ENCODE measurements around the gene KIF6.
A peak's percentile ranks its signal among the peaks of the same experiment; 100 is the strongest.
"Not testable (repeated sequence)": the region's sequence is repeated elsewhere in the genome, so short reads cannot be mapped to it uniquely, and the experiment has no call there.

Gene KIF6

GRCh38 chr6:39546731-39547130 is 178.5 kb downstream of the KIF6 start:
- no peak for DNase-seq

DNA sequence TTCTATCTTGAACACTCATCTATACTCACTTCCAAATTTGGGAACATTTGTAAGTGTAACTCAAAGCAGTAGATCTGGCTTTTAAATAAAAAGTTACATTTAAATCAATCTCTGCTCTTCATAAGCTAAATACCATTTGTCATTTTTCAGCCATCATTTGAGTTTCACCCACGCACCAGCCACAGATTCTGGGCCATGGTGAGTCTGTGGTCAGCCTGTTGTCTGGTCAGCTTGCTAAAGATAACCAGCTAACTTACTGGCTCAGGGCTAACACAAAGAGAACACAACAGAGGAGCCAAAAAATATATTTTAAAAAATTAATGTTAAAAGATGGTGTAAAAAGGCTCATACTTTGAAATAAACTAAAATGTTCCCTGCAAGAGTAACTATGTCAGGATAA is 181.3 kb downstream of the KIF6 start:
- no peak for DNase-seq

- no peak for DNase-seq
These were observed 182.1 kb downstream of the KIF6 start for GRCh38 chr6:39543095-39543494.

DNA sequence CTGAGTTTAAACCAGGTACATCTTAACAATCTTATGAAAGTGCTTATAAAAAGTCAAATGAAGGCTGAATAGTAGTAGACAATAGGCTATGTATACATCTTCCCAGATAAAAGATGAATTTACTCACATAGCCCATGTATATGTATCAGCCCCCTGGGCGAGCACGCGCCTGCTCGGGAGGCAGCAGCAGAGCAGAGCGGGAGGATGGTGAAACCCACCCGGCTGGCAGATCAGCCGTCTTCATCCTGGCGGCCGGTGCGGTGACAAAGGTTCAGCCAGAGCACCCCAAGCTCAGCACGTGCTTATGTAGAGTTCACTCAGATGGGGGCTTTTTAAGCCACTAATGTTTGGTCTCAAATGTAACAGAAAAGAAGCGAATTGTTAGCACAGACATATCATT is 184.8 kb downstream of the KIF6 start:
- no peak for DNase-seq

GRCh38 chr6:39530201-39530759 is 194.9 kb downstream of the KIF6 start:
- DNase-seq, result no peak

DNA sequence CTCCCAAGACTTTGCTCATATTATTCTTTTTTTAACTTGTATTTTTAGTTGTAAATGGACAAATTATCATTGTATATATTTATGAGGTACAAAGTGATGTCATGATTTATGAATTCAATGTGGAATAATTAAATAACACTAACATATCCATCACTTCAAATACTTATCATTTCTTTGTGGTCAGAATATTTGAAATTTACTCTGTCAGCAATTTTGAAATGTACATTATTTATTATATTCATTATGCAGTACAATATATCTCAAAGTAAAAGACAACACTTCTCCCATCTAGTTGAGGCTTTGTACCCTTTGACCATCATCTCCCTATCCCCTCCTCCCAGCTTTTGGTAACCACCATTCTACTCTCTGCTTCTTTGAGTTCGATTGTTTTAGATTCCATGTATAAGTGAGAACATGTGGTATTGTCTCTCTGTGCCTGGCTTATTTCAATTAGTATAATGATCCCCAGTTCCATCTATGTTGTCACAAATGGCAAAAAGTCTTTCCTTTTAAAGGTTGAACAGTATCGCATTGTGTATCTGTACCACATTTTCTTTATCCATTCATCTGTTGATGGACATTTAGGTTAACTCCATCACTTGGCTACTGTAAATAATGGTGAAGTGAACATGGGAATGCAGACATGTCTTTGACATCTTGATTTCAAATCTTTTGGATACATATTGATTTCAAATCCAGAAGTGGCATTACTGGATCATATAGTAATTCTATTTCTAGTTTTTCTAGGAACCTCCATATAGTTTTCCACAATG is 197.2 kb downstream of the KIF6 start:
- DNase-seq, result no peak

DNA sequence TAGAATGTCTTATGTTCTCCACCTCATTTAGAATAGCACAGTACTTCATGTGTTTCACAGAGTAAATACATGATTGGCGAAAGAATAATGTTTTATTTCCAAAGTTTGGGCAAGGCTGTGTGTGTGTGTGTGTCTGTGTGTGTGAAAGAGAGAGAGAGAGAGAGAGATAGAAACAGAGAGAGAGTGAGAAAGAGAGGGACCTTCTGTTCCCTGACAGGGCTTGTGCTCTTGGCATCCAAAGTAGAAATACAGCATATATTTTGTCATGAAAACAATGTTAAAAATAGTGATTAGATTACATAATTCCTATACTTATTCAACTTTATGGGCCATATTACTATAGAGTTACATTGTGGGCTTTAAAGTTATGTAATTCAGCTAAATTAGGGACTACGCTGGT is 201.2 kb downstream of the KIF6 start:
- no peak for DNase-seq

DNA sequence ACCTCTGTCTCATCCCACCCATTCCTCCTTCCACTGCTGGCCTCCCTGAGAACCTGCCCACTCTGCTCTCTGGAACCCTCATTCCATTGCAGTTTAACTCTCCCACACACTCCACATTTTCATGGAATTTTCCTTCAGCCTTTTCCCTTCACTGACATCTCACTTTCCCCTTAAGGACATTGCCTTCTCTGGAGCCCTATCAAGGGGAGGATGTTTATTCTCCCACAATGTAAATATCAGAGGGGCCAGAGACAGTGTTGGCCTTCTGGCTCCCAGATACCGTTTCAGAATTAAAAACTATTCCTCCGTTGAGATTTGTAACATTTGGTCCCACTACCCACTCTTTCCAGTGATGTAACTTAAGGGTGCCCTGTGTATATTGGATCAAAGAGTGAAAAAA is 203.2 kb downstream of the KIF6 start:
- DNase-seq, result no peak

- no peak for DNase-seq
These were observed 204.3 kb downstream of the KIF6 start for GRCh38 chr6:39520916-39521315.

GRCh38 chr6:39520411-39520810 is 204.8 kb downstream of the KIF6 start:
- DNase-seq, result no peak

DNA sequence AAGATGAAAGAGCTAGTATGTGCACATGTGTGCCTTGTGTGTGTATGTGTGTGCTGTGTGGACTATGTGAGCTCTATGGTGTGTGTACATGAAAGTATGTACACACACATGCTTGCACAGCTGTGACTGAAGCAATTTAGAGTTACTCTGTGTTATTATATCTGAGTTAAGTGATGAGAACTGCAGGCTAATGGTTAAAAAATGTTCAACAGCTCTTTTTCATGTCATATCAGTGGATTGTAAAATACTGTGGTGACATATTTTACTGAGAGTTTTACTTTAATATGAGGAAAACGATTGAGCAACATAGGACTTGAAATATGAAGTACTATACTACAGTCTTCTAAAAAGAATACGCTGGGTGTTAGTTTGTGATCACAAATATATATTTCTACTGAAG is 207.0 kb downstream of the KIF6 start:
- DNase-seq, result no peak

DNA sequence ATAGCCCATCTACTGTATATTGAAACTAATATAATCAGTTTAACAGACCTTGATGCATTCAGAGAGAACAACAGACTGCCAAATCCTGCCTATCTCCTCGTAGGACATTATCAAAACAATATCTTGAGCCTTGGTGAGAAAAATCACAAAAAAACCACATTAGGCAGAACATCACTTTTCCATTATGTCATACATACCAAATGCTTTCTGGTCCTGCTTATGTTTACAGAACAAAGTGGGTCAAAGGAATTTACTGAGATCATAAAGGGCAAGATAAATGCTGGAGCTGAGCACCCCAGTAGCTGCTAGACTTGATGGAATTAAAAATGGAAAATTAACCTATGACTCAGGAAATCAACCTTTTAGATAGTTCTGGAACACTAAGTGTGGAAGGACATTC is 207.5 kb downstream of the KIF6 start:
- DNase-seq, result no peak

- no peak for DNase-seq
These were observed 208.7 kb downstream of the KIF6 start for GRCh38 chr6:39516471-39516870.

- no peak for DNase-seq
These were observed 209.7 kb downstream of the KIF6 start for GRCh38 chr6:39515471-39515870.

DNA sequence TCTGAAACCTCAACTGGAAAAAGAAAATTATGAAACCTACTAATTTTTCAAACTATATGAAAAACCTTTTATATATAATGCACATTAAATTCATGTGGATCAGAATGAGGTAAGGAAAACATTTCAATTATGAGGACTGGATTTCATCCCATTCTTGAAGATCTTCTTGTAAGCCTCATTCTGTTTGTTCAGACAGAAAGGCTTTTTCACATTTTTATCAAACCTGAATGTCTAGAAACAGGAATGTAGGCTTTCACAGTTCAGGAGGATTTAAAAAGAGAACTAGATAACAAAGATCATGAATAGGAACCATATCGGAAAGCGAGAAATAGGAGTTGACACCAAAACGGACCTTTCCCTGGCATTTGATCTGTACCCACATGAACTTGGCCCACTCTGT is 210.2 kb downstream of the KIF6 start:
- DNase-seq, result no peak

DNA sequence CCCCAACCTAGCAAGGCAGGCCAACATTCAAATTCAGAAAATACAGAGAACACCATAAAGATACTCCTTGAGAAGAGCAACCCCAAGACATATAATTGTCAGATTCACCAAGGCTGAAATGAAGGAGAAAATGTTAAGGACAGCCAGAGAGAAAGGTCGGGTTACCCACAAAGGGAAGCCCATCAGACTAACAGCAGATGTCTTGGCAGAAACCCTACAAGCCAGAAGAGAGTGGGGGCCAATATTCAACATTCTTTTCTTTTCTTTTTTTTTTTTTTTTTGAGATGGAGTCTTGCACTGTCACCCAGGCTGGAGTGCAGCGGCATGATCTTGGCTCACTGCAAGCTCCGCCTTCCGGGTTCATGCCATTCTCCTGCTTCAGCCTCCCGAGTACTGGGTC is 215.4 kb downstream of the KIF6 start:
- DNase-seq, result not testable (repeated sequence)

DNA sequence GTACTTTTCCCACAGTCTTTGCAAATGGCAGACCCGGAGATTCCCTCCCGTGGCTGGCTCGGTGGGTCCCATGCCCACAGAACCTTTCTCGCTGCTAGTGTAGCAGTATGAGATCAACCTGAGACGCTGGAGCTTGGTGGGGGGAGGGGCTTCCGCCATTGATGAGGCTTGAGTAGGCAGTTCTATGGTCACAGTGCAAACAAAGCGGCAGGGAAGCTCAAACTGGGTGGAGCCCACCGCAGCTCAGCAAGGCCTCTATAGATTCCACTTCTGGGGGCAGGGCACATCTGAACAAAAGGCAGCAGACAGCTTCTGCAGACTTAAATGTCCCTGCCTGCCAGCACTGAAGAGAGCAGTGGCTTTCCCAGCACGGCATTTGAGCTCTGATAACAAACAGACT is 216.7 kb downstream of the KIF6 start:
- DNase-seq, result peak; percentile 39

- no peak for DNase-seq
These were observed 217.7 kb downstream of the KIF6 start for GRCh38 chr6:39507331-39507998.

GRCh38 chr6:39502362-39502955 is 222.7 kb downstream of the KIF6 start:
- not testable (repeated sequence) for DNase-seq

DNA sequence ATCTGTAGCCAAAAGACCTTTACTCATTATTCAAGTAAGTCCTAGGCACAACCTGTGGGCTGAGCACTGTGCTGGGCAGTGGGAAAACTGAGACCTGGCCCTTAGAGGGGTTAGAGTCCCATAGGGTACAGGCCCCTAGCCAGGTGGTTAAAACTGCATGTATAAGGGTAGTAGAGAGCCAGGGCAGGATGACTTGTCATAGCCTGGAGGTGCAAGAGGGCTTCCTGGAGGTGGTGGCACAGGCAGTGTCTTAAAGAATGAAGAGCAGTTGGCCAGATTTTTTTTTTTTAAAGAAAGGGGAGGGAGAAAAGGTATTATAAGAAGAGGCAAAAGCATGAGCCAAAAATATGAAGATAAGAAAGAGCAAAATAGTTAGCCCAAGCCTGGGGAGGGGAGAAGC is 226.2 kb downstream of the KIF6 start:
- DNase-seq, result no peak

- no peak for DNase-seq
These were observed 227.1 kb downstream of the KIF6 start for GRCh38 chr6:39498096-39498495.

GRCh38 chr6:39496915-39497314 is 228.3 kb downstream of the KIF6 start:
- DNase-seq, result no peak

DNA sequence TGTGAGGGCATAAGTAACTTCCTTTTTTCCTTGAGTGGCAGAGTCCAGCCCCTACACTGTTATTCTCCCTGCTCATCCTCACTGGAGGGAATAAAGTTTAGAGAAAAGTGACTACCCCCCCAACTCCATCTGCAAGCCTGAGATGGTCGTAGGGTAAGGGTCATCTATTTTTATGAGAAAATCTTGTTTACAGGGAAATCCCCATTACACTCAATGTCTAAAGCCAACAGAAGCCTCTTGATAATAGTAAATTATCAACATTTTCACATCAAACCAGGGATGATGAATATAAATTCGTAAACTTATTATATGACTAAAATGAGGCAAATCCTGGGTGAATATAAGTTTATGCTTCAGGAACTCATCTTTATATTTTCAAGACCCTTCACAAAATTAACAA is 228.8 kb downstream of the KIF6 start:
- no peak for DNase-seq

DNA sequence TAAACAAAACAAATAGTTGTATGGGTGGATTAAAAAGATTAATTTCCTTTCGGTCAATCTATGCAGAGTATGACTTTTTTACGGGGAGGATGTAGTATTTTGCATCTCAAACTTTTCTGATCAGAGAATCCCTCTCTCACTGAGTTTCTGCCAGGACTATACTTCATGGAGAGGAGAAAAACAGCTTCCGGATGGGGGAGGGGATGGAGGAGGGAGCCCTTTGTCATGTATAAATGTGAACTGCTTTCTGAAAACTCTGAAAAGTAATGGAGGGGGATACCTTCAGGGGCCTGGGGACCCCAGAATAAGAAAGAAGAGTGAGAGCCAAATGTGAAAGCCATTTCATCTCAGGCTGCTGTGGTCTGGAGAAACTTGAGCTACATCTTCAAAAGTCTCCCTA is 229.6 kb downstream of the KIF6 start:
- DNase-seq, result no peak
